ENCODE measurements around the gene MAML2.

MAML2 gene

DNA sequence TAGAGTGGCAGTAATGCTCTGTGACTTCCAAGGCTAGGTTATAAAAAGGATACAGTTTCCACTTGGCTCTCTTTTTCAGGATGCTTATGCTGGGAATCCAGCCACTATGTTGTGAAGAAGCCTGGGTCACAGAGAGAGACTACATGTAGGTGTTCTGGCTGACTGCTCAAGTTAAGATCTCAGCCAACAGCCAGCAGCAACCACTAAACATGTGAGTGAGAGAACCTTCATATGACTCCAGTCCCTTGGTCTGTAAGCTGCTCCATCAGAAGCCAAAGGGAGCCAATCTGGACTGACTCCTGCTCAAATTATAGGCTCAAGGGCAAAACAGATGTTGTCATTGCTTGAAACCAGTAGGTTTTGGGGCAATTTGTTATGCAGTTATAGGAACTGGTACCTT is 162.7 kb downstream of the MAML2 start:
- TF ChIP-seq CTCF (IDR thresholded peaks at IDR 0.05; ENCODE audit: low read depth, low read length), result no peak
- DNase-seq (ENCODE audit: low read depth, low spot score), result no peak
- in situ Hi-C loops (cut with HindIII; ENCODE audit: low sequenced_read_pairs), result no loop called here
- no peak overlapping the region for H3K4me3 ChIP-seq (ENCODE audit: low read depth, low read length)

- in situ Hi-C loops (cut with HindIII; ENCODE audit: low sequenced_read_pairs), result no loop called here
- no peak overlapping the region for H3K4me3 ChIP-seq (ENCODE audit: low read depth, low read length)
- no peak for TF ChIP-seq CTCF (IDR thresholded peaks at IDR 0.05; ENCODE audit: low read depth, low read length)
Observed at GRCh38 chr11:96179905-96180304, 163.1 kb downstream of the MAML2 start.

DNA sequence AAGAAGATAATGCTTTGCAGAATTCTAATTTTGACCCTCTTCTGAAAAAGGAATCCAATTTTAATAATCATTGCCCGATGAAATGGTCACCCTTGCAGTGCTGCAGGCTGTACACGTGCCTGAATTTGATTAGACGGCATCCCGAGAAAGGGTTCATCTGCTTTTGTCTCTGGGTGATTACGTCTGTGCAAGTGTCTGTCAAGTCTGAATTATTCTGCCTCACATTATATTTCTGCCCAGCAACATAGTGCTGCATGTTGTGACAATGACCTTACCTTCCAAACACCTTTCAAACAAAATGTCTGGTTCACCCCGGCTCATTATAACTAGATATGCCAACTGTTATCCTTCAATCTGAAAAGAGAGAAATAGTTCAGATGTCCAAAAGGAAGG is 164.1 kb downstream of the MAML2 start:
- TF ChIP-seq CTCF (IDR thresholded peaks at IDR 0.05; ENCODE audit: low read depth, low read length), result no peak
- no peak for DNase-seq (ENCODE audit: low read depth, low spot score)
- in situ Hi-C loops (cut with HindIII; ENCODE audit: low sequenced_read_pairs), result no loop called here
- H3K4me3 ChIP-seq (ENCODE audit: low read depth, low read length), result no peak overlapping the region

More at GRCh38 chr11:96179905-96180304, 163.1 kb downstream of the MAML2 start:
- DNase-seq (ENCODE audit: low read depth, low spot score), result no peak

DNA sequence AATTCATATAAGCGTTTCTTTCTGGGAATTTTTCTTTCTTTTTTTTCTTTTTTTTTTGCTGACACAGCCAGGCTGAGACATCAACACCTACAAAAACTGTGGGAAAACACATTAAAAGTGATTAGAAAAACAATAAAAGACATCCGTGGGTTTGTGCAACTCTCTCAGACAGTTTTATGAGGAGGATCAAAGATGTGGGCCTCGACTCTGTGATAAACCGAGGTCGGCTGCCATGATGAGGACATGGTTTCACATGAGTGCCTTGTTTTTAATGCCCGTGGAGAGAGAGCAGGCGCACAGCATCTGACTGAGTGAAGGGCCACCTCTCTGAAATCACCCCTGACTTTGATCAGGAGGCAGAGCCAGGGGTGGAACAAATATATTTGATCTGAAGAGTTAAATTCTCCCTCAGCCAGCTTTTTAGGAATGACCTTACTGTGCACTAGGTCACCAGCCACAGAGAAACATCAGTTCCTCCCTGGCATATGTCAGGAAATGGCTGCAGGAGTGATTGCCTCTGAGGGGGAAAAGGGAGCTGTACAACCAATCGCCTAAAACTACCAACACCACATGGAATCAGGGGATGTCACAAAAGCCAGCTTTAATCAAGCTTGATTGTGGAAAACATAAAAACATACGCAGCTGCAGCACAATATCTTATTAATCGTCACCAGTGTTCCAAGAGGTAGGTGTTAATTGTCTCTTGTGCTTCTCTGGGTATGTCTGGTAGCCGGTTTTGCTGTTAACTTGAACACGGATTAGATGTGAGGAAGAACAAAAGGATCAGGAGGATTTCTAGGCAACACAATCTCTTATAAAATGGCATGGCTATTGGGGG is 164.7 kb downstream of the MAML2 start:
- no peak for TF ChIP-seq CTCF (IDR thresholded peaks at IDR 0.05; ENCODE audit: low read depth, low read length)
- in situ Hi-C loops (cut with HindIII; ENCODE audit: low sequenced_read_pairs), result no loop called here
- no peak for DNase-seq (ENCODE audit: low read depth, low spot score)
- no peak overlapping the region for H3K4me3 ChIP-seq (ENCODE audit: low read depth, low read length)

GRCh38 chr11:96177146-96177545 is 165.8 kb downstream of the MAML2 start:
- no peak overlapping the region for H3K4me3 ChIP-seq (ENCODE audit: low read depth, low read length)
- in situ Hi-C loops (cut with HindIII; ENCODE audit: low sequenced_read_pairs), result no loop called here
- DNase-seq (ENCODE audit: low read depth, low spot score), result no peak
- TF ChIP-seq CTCF (IDR thresholded peaks at IDR 0.05; ENCODE audit: low read depth, low read length), result no peak

GRCh38 chr11:96173906-96174305 is 169.1 kb downstream of the MAML2 start:
- in situ Hi-C loops (cut with HindIII; ENCODE audit: low sequenced_read_pairs), result no loop called here
- no peak for DNase-seq (ENCODE audit: low read depth, low spot score)
- H3K4me3 ChIP-seq (ENCODE audit: low read depth, low read length), result no peak overlapping the region
- TF ChIP-seq CTCF (IDR thresholded peaks at IDR 0.05; ENCODE audit: low read depth, low read length), result no peak

All from astrocyte of the spinal cord (primary cell).